Astrocyte of the spinal cord (primary cell): ENCODE results near the gene TMEM63C.

Experiments used
- DNase-seq: peaks from one replicate; pipeline ENCODE4 v3.0.0; 2011; ENCODE audit warnings: low read depth, low spot score
- H3K4me3 ChIP-seq: 2 replicates; pipeline ENCODE4 v1.5.1; 2011; ENCODE audit warnings: low read depth, mild to moderate bottlenecking, low read length, moderate library complexity
- CTCF ChIP-seq: IDR thresholded peaks from 2 replicates; pipeline ENCODE4 v1.5.1; 2012; ENCODE audit warnings: low read depth, mild to moderate bottlenecking, low read length, inconsistent platforms
- in situ Hi-C: cut with HindIII; loops from 2 replicates; pipeline ENCODE4 v1.10.0; 2017; ENCODE audit warnings: low sequenced_read_pairs

Gene TMEM63C

GRCh38 chr14:77243853-77244252, 62.3 kb downstream of the TMEM63C start:
- no peak for TF ChIP-seq CTCF
- no peak overlapping the region for H3K4me3 ChIP-seq
- in situ Hi-C loops = no loop called here
- no peak for DNase-seq

GRCh38 chr14:77245820-77246219, 64.2 kb downstream of the TMEM63C start:
- no peak for TF ChIP-seq CTCF
- H3K4me3 ChIP-seq = no peak overlapping the region
- DNase-seq = no peak
- in situ Hi-C loops = no loop called here

- in situ Hi-C loops = no loop called here
- H3K4me3 ChIP-seq = no peak overlapping the region
- no peak for TF ChIP-seq CTCF
- DNase-seq = no peak
Measured at GRCh38 chr14:77246784-77247183, 65.2 kb downstream of the TMEM63C start.

- no peak for TF ChIP-seq CTCF
- DNase-seq = no peak
- in situ Hi-C loops = no loop called here
- H3K4me3 ChIP-seq = no peak overlapping the region
Measured at GRCh38 chr14:77248666-77249065, 67.1 kb downstream of the TMEM63C start.

GRCh38 chr14:77249286-77249685, 67.7 kb downstream of the TMEM63C start:
- DNase-seq = no peak
- TF ChIP-seq CTCF = no peak
- in situ Hi-C loops = no loop called here
- H3K4me3 ChIP-seq = no peak overlapping the region

GRCh38 chr14:77250927-77251326, 69.3 kb downstream of the TMEM63C start:
- no peak overlapping the region for H3K4me3 ChIP-seq
- DNase-seq = no peak
- in situ Hi-C loops = no loop called here
- no peak for TF ChIP-seq CTCF

- TF ChIP-seq CTCF = no peak
- DNase-seq = no peak
- no peak overlapping the region for H3K4me3 ChIP-seq
- in situ Hi-C loops = no loop called here
Measured at GRCh38 chr14:77251870-77252269, 70.3 kb downstream of the TMEM63C start.
